GM21619 (cell line): ENCODE data around the gene ACAD11.

Experiments used
- ATAC-seq: cut with Tn5 transposase; IDR thresholded peaks from one replicate; pipeline ENCODE4 v1.9.1; 2021; ENCODE audit not compliant: unreplicated experiment

Gene ACAD11

DNA sequence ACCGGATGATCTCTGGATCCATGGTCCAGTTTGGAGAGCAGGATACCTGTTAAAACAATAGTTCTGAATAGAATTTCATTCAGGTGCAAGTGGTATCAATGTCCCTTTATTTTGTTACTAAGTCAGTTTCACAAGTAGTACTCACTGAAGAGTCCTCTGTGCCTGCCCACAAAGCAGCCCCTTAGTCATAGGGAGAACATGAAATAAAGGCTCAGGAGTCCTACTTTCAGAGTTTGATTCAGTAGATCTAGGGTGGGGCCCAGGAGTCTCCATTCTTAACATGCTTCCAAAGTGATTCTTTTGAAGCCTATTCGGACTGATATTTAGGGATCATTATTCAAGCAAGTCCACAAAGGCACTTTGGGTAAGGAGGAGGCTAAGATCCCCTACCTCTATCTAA lies 142.3 kb downstream of the ACAD11 start:
- no peak for ATAC-seq

GRCh38 chr3:132513057-132513456 lies 146.6 kb downstream of the ACAD11 start:
- no peak for ATAC-seq

GRCh38 chr3:132509506-132509905 lies 150.1 kb downstream of the ACAD11 start:
- ATAC-seq = no peak

DNA sequence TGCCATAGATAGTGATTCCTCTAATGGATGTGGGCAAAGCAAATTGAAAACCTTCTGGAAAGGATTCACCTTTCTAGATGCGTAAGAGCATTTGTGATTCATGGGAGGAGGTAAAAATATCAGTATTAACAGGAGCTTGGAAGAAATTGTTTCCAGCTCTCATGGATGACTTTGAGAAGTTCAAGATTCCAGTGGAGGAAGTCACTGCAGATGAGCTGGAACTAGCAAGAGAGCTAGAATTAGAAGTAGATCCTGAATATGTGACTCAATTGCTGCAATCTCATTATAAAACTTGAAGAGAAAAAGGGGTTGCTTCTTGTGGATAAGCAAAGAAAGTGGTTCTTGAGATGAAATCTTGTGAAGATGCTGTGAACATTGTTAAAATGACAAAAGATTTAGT lies 150.5 kb downstream of the ACAD11 start:
- ATAC-seq = no peak
